HS-5 (cell line): Measurements from ENCODE around the gene SWT1.
"Not testable (repeated sequence)": the region's sequence is repeated elsewhere in the genome, so short reads cannot be mapped to it uniquely, and the experiment has no call there.

Source experiments
- DNase-seq: peaks from one replicate; pipeline ENCODE4 v3.0.0-alpha.2; 2012; ENCODE audit warnings: low read depth

The SWT1 gene

DNA sequence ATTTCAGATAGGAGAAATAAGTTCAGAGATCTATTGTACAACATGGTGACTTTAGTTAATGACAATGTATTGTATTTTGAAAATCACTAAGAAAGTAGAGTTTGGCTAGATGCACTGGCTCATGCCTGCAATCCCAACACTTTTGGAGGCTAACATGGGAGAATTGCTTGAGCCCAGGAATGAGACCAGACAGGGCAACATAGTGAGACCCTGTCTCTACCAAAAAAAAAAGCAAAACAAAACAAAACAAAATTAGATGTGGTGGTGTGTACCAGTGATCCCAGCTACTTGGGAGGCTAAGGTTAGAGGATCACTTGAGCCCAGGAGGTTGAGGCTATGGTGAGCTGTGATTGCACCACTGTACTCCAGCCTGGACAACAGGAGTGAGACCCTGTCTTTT lies 132.9 kb downstream of the SWT1 start:
- DNase-seq = no peak

DNA sequence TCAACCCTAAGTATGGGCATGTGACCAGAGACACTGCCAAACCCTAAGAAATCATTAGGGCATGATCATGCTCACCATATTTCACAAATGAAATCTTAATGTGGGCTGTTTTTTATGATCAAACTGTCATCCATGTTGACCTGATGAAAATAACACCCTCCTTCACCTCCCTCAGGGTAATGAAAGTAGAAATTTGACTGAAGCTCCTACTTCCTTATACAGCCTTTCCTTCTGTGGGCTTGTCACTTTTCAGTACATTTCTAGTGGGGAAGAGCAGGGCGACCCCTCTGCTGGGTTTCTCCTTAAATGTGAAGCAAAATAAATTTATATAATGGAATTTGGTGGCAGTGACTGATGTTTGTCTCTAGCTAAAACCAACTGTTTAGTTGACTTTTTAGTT lies 134.2 kb downstream of the SWT1 start:
- DNase-seq = no peak

DNA sequence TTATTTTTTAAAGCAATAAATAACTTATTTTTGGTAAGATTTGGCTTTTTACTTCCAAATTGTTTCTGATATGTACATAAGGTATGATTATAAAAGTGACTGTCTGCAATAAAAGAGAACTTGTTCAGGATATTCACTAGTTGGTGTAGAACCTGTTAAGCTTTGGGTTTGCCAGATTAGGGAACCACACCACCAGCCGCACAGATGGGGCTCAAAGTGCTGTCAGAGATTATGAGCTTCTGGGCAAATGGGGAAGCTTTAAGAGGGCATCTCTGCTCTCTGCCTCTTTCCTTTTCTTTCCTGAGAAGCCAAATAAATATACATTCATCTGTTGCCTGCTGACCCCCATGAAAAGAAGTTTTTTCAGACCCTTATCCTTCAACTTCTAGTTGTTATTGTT lies 134.7 kb downstream of the SWT1 start:
- DNase-seq = no peak

DNA sequence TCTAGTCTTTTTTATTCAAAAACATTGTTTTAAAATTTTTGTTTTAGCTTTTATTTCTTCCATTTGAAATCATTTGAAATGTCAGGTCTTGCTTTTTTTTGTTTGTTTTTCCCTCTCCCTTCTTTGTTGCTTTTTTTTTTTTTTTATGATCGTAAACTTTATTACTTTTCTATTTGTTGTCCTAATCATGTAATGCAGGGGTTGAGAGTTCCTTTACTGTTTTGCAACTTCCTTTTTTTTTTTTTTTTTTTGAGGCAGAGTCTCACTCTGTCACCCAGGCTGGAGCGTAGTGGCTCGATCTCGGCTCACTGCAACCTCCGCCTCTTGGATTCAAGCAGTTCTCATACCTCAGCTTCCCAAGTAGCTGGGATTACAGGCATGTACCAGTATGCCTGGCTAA lies 135.3 kb downstream of the SWT1 start:
- no peak for DNase-seq

DNA sequence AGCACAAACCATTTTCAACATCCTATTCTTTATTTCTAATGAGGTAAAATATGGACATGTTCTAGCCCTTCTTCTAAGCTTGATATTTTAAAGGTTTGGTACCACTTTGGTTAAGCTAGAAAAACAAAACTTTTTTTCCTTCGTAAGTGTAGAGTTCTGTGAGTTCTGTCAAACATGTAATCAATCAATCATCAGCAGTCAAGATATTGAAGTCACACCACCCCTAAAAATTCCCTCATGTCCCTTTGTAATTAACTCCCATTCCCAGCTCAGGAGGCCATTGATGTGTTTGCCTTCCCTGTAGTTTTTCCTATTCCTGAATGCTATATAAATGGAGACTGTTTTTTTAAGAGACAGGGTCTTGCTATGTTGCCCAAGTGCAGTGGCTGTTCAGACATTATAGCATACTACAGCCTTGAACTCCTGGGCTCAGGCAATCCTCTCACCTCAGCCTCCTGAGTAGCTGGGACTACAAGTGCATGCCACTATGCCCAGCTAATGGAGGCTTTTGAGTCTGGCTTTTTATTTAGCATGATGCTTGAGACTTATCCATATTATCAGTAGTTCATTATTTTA lies 137.1 kb downstream of the SWT1 start:
- DNase-seq = no peak

DNA sequence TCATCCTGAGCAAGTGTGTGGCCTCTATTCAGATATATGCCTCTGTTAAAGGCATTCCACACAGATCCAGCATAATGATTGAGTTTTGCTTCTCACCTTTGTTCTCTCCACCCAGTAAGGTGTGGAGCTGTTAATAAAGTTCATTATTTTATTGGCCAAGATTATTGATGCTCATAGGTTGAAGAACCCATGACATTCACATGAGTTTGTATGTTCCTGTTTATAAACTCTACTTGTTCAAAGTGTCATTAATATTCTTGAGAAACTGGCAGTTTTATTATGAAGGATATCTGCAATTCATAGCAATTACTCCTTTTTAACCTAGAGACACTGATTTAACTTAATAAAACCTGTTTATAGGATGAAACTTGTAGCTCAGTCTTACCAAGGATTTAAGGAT lies 138.1 kb downstream of the SWT1 start:
- no peak for DNase-seq

DNA sequence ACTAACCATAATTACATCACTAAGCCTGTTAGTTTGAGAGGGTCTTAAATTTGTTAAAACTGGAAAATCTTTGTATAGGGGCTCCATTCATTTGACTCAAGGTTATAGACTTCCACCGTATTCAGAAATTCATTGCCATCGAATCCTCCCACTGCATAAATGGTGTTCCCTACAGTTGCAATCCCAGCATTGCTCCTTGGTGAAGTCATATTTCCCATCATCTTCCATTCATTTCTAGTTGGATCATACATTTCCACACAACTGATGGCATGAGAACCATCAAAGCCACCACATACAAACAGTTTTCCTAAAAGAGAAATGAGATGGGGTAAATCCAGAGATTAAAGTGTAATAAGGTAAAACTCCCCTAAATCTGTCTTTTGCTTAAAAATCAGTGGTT lies 141.0 kb downstream of the SWT1 start:
- DNase-seq = no peak

DNA sequence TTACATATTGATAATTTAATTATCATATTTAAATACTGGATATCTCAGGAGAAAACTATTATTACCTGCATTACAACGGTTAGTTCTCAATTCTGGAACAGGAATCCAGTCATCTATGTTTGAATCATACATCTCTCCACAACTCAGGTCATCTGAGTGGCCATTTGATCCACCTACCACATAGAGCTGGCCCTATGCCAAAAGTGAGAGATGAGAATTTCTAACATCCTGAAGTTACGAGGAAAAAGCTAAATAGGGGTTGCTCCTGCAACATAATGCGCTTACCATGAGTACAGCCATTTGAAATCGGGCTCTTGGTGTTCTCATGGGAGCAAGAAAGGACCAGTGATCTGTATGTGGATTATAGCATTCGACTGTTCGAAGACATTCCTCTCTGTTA lies 143.2 kb downstream of the SWT1 start:
- DNase-seq = no peak

DNA sequence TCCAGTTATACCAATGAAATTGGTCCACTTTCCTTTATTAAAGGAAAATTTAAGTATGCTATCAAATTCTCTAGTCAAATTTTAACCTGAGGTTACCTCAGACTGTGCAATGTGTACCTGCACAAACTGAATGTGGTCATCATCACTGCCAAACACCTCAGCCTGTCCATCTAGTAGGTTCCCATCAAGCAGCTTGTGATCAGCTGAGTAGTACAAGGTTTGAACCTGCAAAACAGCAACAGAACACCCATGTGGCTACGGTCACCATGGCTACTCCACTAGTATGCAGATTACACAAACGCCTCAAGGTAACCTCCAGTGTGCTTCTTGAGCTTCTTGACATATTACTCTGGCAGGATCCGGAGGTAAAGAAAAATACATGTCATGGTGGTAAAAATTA lies 148.5 kb downstream of the SWT1 start:
- no peak for DNase-seq

DNA sequence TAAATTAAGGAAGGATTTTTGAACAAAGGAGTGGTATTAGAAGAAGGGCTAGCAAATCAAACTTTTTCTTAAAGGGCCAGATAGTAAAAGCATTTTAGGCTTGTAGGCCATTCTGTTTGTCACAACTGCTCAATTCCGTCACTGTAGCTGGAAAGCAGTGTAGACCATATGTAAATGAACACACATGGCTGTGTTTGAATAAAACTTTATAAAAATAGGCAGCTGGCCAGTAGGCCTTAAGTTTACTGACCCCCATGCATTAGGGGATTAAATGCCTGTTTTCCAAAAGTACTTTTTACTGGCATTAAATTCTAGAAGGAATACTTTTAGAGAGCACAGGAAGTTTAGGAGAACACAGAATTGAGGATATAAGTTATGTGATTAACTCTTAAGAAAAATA lies 151.2 kb downstream of the SWT1 start:
- no peak for DNase-seq

DNA sequence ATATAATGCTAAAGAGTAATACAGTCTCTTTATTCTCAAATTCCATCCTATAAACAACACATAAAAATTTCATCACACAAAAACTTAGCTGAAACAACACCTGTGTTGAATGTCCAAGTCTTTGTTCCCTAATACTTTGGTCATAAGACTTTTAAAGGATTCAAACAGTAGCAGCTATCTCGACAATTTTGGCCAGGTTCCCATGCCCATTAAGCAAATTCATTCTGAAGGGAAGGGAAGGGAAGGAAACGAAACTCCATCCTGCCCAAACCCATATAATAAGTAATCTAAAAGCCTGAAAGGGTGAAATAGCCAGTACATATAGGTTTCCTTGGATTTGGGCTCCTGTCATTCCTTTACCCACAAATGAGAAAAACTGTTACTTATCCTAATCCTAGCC lies 152.6 kb downstream of the SWT1 start:
- DNase-seq = no peak

DNA sequence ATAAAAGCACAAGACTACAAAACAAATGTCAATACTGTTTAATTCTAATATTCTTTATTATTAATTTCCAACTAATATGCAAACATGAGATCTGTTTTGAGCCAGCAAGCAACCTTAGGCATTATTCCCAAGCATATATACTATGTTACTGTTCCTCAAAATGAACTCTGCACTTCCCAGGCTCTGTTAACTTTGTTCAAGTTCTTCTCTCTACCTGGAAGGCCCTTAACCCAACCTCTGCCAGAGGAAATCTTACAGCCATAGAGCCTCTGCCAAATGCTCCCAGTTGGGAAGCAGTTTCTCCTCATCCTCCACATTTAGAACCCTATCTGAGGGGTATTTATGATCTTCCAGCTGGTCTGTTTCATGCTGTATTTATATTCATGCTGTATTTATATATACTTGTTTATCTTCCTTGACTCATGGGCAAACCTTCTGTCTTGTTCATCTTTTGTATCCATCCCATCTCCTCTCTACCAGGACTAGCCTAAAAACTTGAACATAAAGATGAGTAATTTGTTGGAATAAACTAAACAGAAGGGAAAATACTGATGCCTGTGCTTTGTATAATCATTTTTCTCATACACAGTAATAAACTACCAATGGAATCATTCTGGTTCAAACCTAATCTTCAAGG lies 154.7 kb downstream of the SWT1 start:
- DNase-seq = no peak

DNA sequence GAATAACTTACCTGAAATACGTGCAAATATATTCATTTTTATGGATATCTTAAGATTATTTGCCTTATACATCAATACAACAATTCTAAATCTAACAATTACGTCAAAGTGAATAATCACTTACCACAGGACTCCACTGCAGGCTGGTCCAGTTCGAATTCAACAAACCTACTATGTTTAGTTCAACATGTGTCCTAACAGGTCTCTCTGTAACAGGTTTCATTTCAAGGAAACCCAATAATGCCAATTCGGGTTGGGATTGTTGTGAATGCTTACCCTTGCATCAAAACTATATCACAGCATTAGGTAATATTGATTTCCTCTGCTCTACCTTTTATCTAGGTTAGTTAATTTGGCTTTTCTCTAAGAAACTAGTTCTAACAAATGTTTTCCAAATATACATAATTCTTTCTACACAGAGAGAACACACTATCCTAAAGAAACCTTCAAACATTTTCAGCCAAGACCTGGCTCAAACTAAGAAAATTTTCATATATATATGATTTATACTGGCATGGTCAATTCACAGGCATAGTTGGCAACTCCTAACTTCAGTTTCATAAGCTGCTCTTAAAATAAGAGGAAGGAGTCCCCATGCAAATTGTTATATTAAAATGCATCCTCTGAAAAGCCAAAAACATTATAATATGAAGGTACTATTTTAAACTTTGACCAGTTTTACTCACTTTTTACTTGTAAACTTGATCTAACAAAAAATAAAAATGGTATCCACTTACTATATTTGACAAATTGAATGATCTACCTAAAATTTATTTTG lies 155.6 kb downstream of the SWT1 start:
- DNase-seq = no peak

DNA sequence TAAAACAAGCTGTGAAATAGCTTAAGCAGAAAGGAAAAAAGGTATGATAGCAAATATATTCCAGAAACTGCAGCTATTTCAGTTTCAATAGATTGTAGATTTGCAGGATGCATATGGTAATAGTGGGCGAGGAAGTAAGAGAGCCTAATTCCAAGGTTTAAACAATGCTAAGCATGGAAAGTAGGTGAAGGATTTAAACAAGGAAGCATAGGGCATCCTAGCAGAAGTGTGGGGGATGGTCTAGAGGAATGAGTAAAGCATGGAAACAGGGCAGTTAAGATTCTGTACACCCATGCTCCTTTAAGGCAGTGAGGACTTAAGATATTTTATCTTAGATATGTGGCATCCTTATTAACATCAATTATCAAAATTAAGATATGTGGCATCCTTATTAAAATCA lies 157.4 kb downstream of the SWT1 start:
- DNase-seq = no peak

DNA sequence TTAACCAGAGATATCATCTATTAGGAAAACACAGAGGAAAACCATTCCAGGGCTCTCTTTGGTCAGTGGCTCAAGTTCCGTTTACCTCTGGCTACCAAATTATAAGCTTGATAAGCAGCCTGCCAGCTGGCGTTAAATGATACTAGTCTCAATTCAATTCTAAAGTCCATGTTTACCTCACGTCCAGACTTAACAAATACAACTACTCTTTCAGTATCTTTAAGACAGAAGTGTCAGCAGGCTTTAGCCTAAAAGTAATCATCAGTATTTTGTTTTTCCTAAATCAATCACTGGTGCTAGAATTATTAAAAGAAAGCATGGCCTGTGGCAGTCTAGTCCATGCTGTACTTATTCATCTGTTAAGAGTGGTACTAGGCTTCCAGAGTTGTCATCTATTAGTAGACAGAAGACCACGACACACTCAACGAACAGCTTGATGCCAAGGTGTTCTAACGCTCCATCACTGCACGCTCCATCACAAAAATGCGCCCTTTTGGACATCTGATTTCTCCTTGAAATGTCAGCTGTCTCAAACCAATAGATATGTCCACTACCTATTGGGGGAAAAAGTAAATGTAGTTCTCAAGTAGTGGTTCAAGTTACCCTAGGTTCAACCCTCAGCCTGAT lies 158.6 kb downstream of the SWT1 start:
- DNase-seq = no peak

DNA sequence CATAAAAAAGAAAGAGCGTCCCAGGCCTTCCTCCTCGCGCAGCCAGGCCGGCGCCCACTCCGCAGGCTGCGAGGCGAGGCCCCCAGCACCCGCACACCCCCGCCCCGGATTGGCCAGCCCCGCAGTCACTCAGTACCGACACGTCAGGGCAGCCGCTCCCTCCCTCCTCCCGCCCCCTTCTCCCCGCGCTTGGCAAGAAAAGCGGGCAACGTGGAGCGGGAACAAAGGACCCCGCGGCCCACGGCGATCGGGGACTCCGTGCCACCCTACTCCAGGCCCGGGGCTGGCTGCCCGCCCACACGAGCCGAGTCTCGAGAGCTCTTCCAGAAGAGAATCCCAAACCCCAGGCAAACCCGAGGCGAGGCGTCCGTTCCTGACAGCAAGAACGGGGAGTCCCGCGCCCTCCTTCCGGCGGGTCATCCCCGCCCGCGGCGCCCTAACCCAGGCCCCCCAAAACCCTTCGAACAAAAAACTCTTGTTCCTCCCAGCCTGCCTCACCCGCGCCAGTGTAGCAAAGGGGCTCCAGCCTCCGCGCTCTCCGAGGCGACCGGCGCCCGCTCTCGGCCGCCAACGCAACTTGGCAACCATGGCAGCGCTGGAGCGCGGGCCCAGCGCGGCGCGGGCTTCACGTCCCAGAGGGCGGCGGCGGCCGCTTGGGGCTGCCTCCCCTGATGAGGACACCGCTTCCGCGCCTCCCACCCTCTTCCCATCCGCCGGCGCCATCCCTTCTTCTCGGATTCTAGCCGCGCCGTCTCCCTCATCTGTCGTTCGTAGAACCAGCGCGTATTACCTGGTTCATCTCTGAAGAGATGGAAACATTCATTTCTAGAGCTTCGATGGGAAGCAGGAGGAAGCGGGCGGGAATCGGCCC lies 159.4 kb downstream of the SWT1 start:
- DNase-seq = peak; percentile 44

DNA sequence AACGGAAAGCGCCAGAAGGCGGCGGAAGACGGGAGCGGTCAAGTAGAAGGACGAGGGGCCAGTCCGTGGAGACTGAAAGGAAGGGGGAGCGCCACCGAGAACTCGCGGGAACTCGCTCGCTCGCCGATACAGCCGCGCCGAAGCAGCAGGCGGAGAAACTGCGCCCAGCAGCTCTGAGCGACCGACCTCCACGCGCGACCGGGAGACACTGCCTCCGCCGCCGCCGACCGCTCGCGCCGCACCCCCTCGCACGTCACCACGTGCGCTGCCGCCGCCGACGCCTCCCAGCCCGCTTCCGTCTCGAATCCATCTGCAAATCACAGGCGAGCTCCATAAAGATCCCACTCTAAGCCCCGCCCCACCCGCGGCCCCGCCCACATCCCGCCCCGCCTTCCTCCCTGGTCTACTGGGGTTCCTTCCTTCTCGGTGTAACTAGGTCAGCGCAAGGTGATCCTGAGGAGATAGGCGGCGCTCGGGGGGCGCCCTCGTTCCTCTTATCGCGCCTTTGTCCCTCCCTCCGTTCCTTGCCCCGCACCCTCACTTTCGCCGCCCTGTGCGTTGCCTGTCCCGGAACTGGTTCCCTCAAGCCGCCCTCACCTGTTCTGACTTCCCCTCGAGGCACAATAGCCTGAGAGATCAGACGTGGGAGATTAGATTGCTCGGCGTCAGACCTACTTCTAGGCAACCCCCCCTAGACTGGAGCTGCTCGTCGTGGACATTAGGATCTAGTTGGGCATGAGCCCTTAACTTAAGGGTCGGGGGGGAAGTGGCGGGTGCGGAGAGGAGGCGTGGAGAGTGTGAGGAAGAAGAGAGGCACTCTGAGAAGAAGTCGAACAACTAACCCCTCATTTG lies 160.3 kb downstream of the SWT1 start, which contains the start of gene IVNS1ABP:
Gene IVNS1ABP (minus strand): TSS at position 210 of the 852 bp plus-strand sequence. CDS start 7,750 bp downstream, outside the sequence.
- peak; percentile 70 for DNase-seq

DNA sequence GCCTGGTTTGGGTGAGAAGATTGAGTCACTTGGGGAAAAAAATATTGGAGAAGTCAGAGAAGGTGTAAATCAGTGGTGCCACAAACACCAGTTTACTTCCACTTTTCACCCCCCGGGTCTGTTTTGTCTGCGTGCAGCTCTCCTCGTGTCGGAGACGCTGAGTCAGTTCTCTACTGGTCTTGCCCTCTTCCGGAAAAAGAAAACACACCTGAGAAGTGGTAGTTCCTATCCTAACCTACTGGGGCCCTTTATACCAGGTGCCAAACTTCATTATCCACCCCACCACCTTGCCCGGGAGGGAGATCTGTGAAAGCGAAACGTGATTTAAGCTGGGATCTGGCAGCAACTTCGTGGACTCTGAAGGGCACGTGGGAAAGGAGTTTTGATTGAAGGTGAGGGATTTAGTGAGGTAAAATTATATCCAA lies 160.9 kb downstream of the SWT1 start:
- no peak for DNase-seq

DNA sequence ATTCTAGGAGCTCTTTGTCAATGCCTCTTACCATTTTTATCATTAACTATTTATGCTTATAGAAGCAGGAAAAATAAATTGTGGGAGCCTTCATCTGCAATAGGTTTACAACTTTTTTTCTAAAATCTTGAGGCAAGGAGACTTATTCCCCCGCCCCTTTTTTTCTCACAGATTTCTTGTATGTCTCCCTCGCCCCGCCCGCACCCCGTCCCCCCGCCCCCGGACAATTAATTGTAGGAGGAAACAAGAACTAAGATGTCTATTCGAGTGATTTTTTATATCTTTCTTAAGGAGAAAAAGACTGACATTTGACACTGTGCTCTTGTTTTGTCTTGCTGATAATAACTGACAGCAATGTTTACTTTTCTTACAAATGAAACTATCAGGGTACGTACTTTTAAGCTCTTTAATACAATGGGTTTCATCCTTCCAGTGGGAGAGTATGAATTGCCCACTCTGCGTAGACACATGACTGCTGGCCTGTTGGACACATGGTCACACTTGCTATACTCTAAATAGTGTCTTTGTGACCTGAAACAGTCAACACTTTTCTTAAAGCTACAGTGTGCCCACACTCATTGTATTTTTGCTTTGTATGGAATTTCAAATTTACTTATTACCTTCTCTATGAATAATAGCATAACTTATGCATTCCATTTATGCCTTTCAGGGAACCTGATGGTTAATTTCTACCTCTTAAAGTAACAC lies 161.6 kb downstream of the SWT1 start:
- no peak for DNase-seq

DNA sequence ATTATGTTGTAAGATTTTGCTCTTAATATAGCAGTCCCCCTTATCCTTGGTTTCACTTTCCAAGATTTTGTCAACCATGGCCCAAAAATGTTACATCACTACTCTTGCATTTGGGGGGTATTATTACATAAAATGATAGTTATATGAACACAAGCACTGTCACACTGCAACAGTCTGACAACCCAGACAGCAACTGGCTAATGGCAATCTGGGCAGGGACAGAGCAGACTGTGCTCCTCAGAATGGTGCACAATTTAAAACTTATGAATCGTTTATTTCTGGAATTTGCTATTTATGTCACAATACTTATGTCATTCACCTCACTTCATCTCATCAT lies 162.1 kb downstream of the SWT1 start:
- no peak for DNase-seq

DNA sequence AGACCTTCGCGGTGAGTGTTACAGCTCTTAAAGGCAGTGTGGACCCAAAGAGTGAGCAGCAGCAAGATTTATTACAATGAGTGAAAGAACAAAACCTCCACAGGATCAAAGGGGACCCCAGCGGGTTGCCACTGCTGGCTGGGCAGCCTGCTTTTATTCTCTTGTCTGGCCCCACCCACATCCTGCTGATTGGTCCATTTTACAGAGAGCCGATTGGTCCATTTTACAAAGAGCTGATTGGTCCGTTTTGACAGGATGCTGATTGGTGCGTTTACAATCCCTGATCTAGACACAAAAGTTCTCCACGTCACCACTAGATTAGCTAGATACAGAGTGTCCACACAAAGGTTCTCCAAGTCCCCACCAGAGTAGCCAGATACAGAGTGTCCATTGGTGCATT lies 164.1 kb downstream of the SWT1 start:
- not testable (repeated sequence) for DNase-seq
